Pancreas (tissue), 10 donors: Measurements from ENCODE around the gene GCG. TPM values are rescaled to one million over a fixed set of nuclear protein-coding genes. Genes with fewer than 3 reads are reported as not detected.

Source experiments
- ATAC-seq, 4 donors: fragments of 200-7000 bp; cut with Tn5 transposase; one replicate each; pipeline versions ENCODE4 v1.8.0 to v1.9.1; 2020; ENCODE audit warnings: mild to moderate bottlenecking in 4 of 4, moderate library complexity in 4 of 4
- DNase-seq, 6 donors: peaks; one replicate each; pipeline ENCODE4 v3.0.0-alpha.2; 2020
- FAIRE-seq: peaks from 2 replicates; lab custom pipeline; 2012; peaks lifted over from hg19 to GRCh38; lab: Jason Lieb, UNC
- H3K27ac ChIP-seq, 4 donors: fragments of 200-600 bp; sonication (generic); 1 replicate in 3 of 4; 2 replicates in 1 of 4; pipeline versions ENCODE4 v1.5.0 to v1.8.0; 2020
- H3K27me3 ChIP-seq, 4 donors: fragments of 200-600 bp; one replicate each; pipeline ENCODE4 v1.8.0; 2021
- H3K36me3 ChIP-seq, 3 donors: fragments of 200-600 bp; sonication (generic) in 1 of 3; one replicate each; pipeline versions ENCODE4 v1.5.0 to v1.8.0; 2020 to 2021
- H3K4me1 ChIP-seq, 3 donors: fragments of 200-600 bp; one replicate each; pipeline ENCODE4 v1.8.0; 2021
- H3K4me3 ChIP-seq, 4 donors: fragments of 200-600 bp; sonication (generic) in 2 of 4; one replicate each; pipeline versions ENCODE4 v1.5.0 to v1.8.0; 2020 to 2021
- H3K9me3 ChIP-seq, 4 donors: fragments of 200-600 bp; one replicate each; pipeline ENCODE4 v1.8.0; 2021
- WGBS, 2 donors: extraction: QIAGEN DNeasy Blood & Tissue Kit; methylation state at CpG; one replicate each; pipeline ENCODE4 v1.1.7; 2013; 5-methylcytosine and 5-hydroxymethylcytosine counted together
- intact Hi-C, 3 donors: fragments of 100-400 bp; cut with DNase I; formaldehyde crosslinking; loops; one replicate each; pipeline versions ENCODE4 v1.11.1 to v1.14.2; 2022
- polyA plus RNA-seq, 2 donors: library from polyadenylated mRNA; stranded (reverse); fragments of 200-250 nt; gene quantifications; one replicate each; pipeline ENCODE4 v1.2.3, GENCODE V29; 2013
- total RNA-seq, 6 donors: library from RNA; stranded (reverse); fragmentation: NEBNext Ultra II Directional in 4 of 6; extraction: Animal tissue kit (Norgen Biotek cat#: 25700) in 4 of 6; gene quantifications; one replicate each; pipeline versions ENCODE4 v1.2.1 to v1.2.4, GENCODE V29; 2021 to 2023
- TF ChIP-seq, protein P1 (sequence below), 4 donors: fragments of 200-600 bp; sonication (generic) in 3 of 4; IDR thresholded peaks; one replicate each; pipeline versions ENCODE4 v1.5.0 to v1.8.0; 2021; ENCODE audit warnings: antibody characterized with exemption in 4 of 4
- donor health status: healthy with polysubstance abuse.
- donor health status: DM: no; HTN: no; CAD: no; lungs with moderate emphysema.
- donor health status: DM: no; HTN: no; CAD: no.
- donor health status: control.
- donor health status: control.
- donor health status: Bipolar disorder and iron deficiency.
- donor health status: DM: yes; HTN: yes; CAD: no.
- donor health status: DM: no; HTN: no; CAD: no.
- donor health status: DM: no; HTN: no; CAD: no.
- donor health status: DM: yes; HTN: yes; CAD: no.

GCG gene
- total RNA-seq (1,000 to 10,000 TPM in 1 of 6 donors, 100 to 1,000 TPM in 4, 10 to 100 TPM in 1; 92.8 to 1,775 (median 244) TPM), polyA plus RNA-seq (1,000 to 10,000 TPM; 1,874 to 9,451 TPM)

DNA sequence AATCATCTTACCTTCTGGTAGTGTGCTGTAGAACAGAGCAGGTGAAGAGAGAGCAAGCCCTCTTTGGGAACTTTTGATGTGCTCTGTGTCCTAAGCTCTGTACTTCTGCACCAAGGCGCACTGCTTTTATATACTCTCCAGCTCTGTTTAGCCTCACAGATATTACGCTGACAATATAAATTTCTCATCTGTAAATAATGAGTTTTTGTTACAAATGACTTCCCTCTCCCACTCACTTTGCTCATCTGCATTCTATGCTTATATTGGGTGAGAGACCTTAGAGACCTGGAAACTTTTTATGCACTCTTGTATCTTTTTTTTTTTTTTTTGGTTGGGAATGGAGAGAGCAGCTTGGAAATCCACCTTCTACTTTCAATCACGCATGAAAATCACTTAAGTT, at the start of gene GCG:
TSS of gene GCG (minus strand) at position 101 of the 400 bp plus-strand sequence. CDS start 3,069 bp downstream, outside the sequence.
- H3K4me1 ChIP-seq: no peaks in the 10 kb centered on the region
- TF ChIP-seq, protein P1, sequence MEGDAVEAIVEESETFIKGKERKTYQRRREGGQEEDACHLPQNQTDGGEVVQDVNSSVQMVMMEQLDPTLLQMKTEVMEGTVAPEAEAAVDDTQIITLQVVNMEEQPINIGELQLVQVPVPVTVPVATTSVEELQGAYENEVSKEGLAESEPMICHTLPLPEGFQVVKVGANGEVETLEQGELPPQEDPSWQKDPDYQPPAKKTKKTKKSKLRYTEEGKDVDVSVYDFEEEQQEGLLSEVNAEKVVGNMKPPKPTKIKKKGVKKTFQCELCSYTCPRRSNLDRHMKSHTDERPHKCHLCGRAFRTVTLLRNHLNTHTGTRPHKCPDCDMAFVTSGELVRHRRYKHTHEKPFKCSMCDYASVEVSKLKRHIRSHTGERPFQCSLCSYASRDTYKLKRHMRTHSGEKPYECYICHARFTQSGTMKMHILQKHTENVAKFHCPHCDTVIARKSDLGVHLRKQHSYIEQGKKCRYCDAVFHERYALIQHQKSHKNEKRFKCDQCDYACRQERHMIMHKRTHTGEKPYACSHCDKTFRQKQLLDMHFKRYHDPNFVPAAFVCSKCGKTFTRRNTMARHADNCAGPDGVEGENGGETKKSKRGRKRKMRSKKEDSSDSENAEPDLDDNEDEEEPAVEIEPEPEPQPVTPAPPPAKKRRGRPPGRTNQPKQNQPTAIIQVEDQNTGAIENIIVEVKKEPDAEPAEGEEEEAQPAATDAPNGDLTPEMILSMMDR (IDR thresholded peaks at IDR 0.05): no peak

GRCh38 chr2:162200636-162201035, 48.6 kb upstream of the GCG start:
- ATAC-seq (no peak), DNase-seq (no peak)
- WGBS, 2 donors: 57 to 82% methylated on average over 1 of the region's 1 CpG

More for the DNA sequence above, at the start of gene GCG:
- WGBS, 2 donors: 64 to 78% methylated on average over 3 of the region's 3 CpGs
- FAIRE-seq (no peak), DNase-seq (no peak), ATAC-seq (peak in 1 of 4 donors; percentile 43)
- H3K27me3 ChIP-seq: no peaks in the 10 kb centered on the region
- H3K9me3 ChIP-seq: no peaks in the 10 kb centered on the region
- no peaks in the 10 kb centered on the region for H3K36me3 ChIP-seq
- H3K4me3 ChIP-seq: no peak within 1 kb of the TSS
- intact Hi-C loops: no loop called here
- no peak within 1 kb of the TSS for H3K27ac ChIP-seq

DNA sequence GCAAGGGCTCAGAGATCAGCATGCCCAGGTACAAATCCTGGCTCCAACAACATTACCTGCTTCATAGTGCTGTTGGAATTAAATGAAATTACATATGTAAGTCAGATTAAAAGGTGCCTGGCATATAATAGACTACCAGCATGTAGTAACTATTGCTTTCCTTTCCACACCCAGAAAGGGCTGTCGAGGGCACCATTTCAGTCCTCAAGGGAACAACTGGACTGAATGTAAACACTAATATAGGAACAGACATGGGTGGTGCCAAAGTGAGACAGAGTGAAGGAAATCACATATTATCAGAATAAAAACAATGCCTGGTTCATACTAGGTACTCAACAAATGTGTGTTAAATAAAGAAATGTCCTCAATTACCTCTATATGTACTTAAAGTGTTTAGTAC, 47.9 kb upstream of the GCG start:
- intact Hi-C loops: no loop called here
- Histone ChIP-seq H3K36me3 (no peaks in the 10 kb centered on the region), H3K4me3 (no peak overlapping the region), H3K27me3 (no peaks in the 10 kb centered on the region), H3K27ac (no peak overlapping the region), H3K9me3 (no peaks in the 10 kb centered on the region), H3K4me1 (no peaks in the 10 kb centered on the region)
- FAIRE-seq: no peak
- no peak for DNase-seq
- ATAC-seq: no peak
- TF ChIP-seq, protein P1 (IDR thresholded peaks at IDR 0.05): no peak
- WGBS, 2 donors: 54 to 76% methylated on average over 1 of the region's 1 CpG

More at GRCh38 chr2:162200636-162201035, 48.6 kb upstream of the GCG start:
- H3K9me3 ChIP-seq: no peaks in the 10 kb centered on the region
- no peak overlapping the region for H3K4me3 ChIP-seq
- intact Hi-C loops: no loop called here
- no peak for FAIRE-seq
- TF ChIP-seq, protein P1 (IDR thresholded peaks at IDR 0.05): no peak
- no peaks in the 10 kb centered on the region for H3K4me1 ChIP-seq
- H3K27ac ChIP-seq: no peak overlapping the region
- H3K27me3 ChIP-seq: no peaks in the 10 kb centered on the region
- H3K36me3 ChIP-seq: no peaks in the 10 kb centered on the region

DNA sequence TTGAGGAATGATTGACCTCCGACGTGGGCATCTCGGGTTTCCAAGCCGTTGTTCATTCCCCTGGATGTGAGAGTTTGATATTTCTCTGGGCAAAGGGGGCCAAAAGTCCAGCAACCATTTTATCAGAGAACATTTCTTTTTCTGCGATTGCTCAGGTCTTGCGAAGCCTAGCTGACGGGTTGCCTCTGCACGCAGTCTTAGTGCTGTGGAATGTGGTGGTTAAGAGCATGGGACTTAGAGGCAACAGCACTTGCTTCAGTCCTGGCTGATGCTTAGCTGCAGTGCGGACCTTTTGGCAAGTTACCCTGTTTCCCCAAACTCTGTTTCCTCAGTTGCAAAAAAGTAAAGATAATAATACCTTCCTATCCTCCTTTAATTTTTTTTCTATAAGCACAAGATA, 46.2 kb upstream of the GCG start:
- no peak for FAIRE-seq
- 70 to 79% methylated on average over 9 of the region's 9 CpGs for WGBS, 2 donors
- TF ChIP-seq, protein P1 (IDR thresholded peaks at IDR 0.05): no peak
- intact Hi-C loops: no loop called here
- no peaks in the 10 kb centered on the region for H3K36me3 ChIP-seq
- DNase-seq: no peak
- H3K27me3 ChIP-seq: no peaks in the 10 kb centered on the region
- no peak overlapping the region for H3K27ac ChIP-seq
- H3K4me3 ChIP-seq: no peak overlapping the region
- H3K9me3 ChIP-seq: no peaks in the 10 kb centered on the region
- no peaks in the 10 kb centered on the region for H3K4me1 ChIP-seq
- no peak for ATAC-seq

- Histone ChIP-seq H3K4me3 (no peak overlapping the region), H3K36me3 (no peaks in the 10 kb centered on the region), H3K27me3 (no peaks in the 10 kb centered on the region), H3K27ac (no peak overlapping the region), H3K4me1 (no peaks in the 10 kb centered on the region), H3K9me3 (no peaks in the 10 kb centered on the region)
- no peak for FAIRE-seq
- DNase-seq: no peak
- intact Hi-C loops: no loop called here
- TF ChIP-seq, protein P1 (IDR thresholded peaks at IDR 0.05): no peak
- ATAC-seq: no peak
- WGBS, 2 donors: 72 to 76% methylated on average over 2 of the region's 2 CpGs
Measured at GRCh38 chr2:162197069-162197825, 45.2 kb upstream of the GCG start.
